ENCODE results near the gene GPHA2.

The GPHA2 gene

DNA sequence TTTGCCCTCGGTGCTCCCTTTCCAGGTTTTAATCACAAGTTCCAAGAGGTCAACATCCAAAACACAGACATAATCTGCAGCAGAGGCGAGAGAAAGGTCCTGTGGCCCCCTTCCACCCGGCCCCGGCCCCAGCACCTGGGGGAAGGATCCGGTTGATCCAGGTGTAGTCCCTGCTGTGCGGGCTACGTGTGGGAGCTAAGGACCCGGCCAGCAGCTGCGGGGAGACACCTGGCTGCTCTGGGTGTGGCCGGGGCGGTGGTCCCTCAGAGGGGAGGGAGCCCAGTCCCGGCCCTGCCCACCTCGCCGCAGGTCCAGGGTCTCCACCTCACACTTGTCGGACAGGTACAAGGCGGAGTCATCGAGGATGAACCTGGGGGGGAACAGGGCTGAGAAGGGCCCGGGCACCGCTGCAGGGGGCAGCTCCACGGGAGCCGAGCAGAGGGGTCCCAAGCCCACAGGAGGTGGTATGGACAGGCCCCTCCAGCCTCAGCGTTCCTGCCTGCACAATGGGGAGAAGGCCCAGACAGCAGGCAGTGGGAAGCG is 32.3 kb downstream of the GPHA2 start:
- no peaks in the 10 kb centered on the region for H3K27me3 ChIP-seq
- H3K4me1 ChIP-seq = no peaks in the 10 kb centered on the region
- H3K4me2 ChIP-seq = no peak overlapping the region
- no peak overlapping the region for H3K27ac ChIP-seq
- H3K9ac ChIP-seq = no peak overlapping the region
- H3K4me3 ChIP-seq = no peak overlapping the region
- TF ChIP-seq Cebpa-rat (IDR thresholded peaks at IDR 0.05) = no peak
- H4K20me1 ChIP-seq = no peaks in the 10 kb centered on the region
- H3K9me3 ChIP-seq = no peaks in the 10 kb centered on the region
- peaks cover 94% of the 10 kb centered on the region for H3K36me3 ChIP-seq

- H3K27ac ChIP-seq = no peak overlapping the region
- H4K20me1 ChIP-seq = no peaks in the 10 kb centered on the region
Measured at GRCh38 chr11:64902102-64902900, 33.4 kb downstream of the GPHA2 start.

DNA sequence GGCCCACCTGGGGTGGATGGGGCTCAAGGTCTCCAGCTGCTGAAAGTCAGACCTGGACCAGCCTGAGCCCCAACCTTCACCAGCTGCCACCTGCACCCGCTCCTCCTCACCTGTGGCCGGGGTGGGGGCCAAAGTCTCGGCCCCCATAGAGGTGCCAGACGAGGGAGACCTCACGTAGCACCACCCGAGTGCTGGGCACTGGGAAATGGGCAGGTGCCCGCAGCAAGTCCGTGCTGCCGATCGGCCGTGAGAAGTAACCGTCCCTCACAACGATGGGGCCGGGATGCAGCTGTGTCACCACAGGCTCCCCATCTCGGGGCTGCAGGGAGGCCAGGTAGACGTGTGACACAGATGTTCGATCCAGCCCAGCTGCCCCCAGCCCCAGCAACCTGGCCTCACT is 34.9 kb downstream of the GPHA2 start:
- Histone ChIP-seq H3K36me3 (peaks cover 94% of the 10 kb centered on the region), H3K9me3 (no peaks in the 10 kb centered on the region), H3K27ac (no peak overlapping the region), H3K4me2 (no peak overlapping the region), H3K4me3 (no peak overlapping the region), H3K4me1 (peaks cover 20% of the 10 kb centered on the region), H3K27me3 (no peaks in the 10 kb centered on the region), H3K9ac (no peak overlapping the region), H4K20me1 (no peaks in the 10 kb centered on the region)
- no peak for TF ChIP-seq Cebpa-rat (IDR thresholded peaks at IDR 0.05)

More at GRCh38 chr11:64902102-64902900, 33.4 kb downstream of the GPHA2 start:
- TF ChIP-seq Cebpa-rat (IDR thresholded peaks at IDR 0.05) = no peak
- Histone ChIP-seq H3K4me3 (no peak overlapping the region), H3K9me3 (no peaks in the 10 kb centered on the region), H3K36me3 (peaks cover 94% of the 10 kb centered on the region), H3K4me1 (peaks cover 6% of the 10 kb centered on the region), H3K9ac (no peak overlapping the region), H3K27me3 (no peaks in the 10 kb centered on the region), H3K4me2 (no peak overlapping the region)

GRCh38 chr11:64900263-64900678 is 35.4 kb downstream of the GPHA2 start:
- no peak overlapping the region for H3K9ac ChIP-seq
- H3K27me3 ChIP-seq = no peaks in the 10 kb centered on the region
- no peak overlapping the region for H3K4me2 ChIP-seq
- no peak overlapping the region for H3K27ac ChIP-seq
- peaks cover 20% of the 10 kb centered on the region for H3K4me1 ChIP-seq
- H3K4me3 ChIP-seq = no peak overlapping the region
- no peaks in the 10 kb centered on the region for H4K20me1 ChIP-seq
- peaks cover 94% of the 10 kb centered on the region for H3K36me3 ChIP-seq
- no peaks in the 10 kb centered on the region for H3K9me3 ChIP-seq
- TF ChIP-seq Cebpa-rat (IDR thresholded peaks at IDR 0.05) = no peak

- Histone ChIP-seq H3K27ac (no peak overlapping the region), H3K4me2 (no peak overlapping the region), H3K4me3 (no peak overlapping the region), H3K27me3 (no peaks in the 10 kb centered on the region), H3K9me3 (no peaks in the 10 kb centered on the region), H4K20me1 (no peaks in the 10 kb centered on the region), H3K4me1 (peaks cover 32% of the 10 kb centered on the region), H3K9ac (no peak overlapping the region), H3K36me3 (peaks cover 85% of the 10 kb centered on the region)
- no peak for TF ChIP-seq Cebpa-rat (IDR thresholded peaks at IDR 0.05)
Measured at GRCh38 chr11:64898541-64898940, 37.2 kb downstream of the GPHA2 start.

GRCh38 chr11:64898076-64898445 is 37.6 kb downstream of the GPHA2 start:
- Histone ChIP-seq H3K27me3 (no peaks in the 10 kb centered on the region), H3K9me3 (no peaks in the 10 kb centered on the region), H3K4me1 (peaks cover 37% of the 10 kb centered on the region), H3K9ac (no peak overlapping the region), H3K36me3 (peaks cover 80% of the 10 kb centered on the region), H3K4me3 (no peak overlapping the region), H3K4me2 (no peak overlapping the region), H3K27ac (no peak overlapping the region), H4K20me1 (no peaks in the 10 kb centered on the region)
- no peak for TF ChIP-seq Cebpa-rat (IDR thresholded peaks at IDR 0.05)

GRCh38 chr11:64897381-64898075 is 38.2 kb downstream of the GPHA2 start:
- Histone ChIP-seq H3K27me3 (no peaks in the 10 kb centered on the region), H3K27ac (0 out of 2 replicates have a peak overlapping the region, but pooled peaks have one; percentile 22), H3K9me3 (no peaks in the 10 kb centered on the region), H3K4me3 (no peak overlapping the region), H3K9ac (peak overlapping the region; percentile 4; the same call in 1 of the 2 replicates), H4K20me1 (no peaks in the 10 kb centered on the region), H3K36me3 (peaks cover 77% of the 10 kb centered on the region), H3K4me1 (peaks cover 43% of the 10 kb centered on the region), H3K4me2 (peak overlapping the region; percentile 36; the same call in 1 of the 2 replicates)
- TF ChIP-seq Cebpa-rat (IDR thresholded peaks at IDR 0.05) = no peak

GRCh38 chr11:64896448-64897022 is 39.2 kb downstream of the GPHA2 start:
- Histone ChIP-seq H3K9ac (0 out of 2 replicates have a peak overlapping the region, but pooled peaks have one; percentile 4), H3K36me3 (peaks cover 70% of the 10 kb centered on the region), H3K4me2 (peak overlapping the region; percentile 36; the same call in 1 of the 2 replicates), H3K27me3 (no peaks in the 10 kb centered on the region), H3K4me1 (peaks cover 53% of the 10 kb centered on the region), H3K27ac (peak overlapping the region; percentile 22; the same call in 1 of the 2 replicates), H3K9me3 (no peaks in the 10 kb centered on the region), H3K4me3 (no peak overlapping the region), H4K20me1 (no peaks in the 10 kb centered on the region)
- TF ChIP-seq Cebpa-rat (IDR thresholded peaks at IDR 0.05) = no peak

DNA sequence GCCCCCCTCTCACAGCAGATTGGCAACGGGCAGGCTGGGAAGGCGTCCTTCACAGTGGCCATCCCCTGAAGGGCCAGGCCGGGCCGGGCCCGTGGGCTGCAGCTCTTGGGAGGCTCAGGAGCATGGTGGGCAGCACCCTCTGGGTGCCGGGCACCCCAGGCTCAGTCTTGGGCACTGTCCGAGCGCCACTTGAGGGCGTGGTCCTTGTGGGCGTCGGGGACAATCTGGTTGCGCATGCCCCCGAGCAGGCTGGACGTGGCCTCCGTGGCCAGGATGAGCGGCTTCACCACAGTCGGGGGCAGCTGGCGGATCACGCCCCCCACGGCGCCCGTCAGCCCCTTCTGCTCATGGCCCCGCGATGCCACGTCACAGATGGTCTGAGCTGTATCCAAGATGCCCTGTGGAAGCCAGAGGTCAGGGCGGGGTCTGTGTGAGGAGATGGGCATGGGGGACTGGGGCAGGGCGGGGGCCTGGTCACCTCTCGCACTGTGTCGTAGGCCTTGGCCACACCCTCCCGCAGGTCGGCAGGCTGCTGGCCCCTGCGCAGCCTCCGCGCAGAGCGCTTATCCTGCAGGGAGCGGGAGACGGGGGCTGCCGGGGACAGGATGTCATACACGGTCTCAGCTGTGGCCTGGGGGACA is 40.8 kb downstream of the GPHA2 start:
- H3K9ac ChIP-seq = no peak overlapping the region
- H3K4me1 ChIP-seq = peaks cover 69% of the 10 kb centered on the region
- no peaks in the 10 kb centered on the region for H3K27me3 ChIP-seq
- H3K4me2 ChIP-seq = no peak overlapping the region
- H3K36me3 ChIP-seq = peaks cover 54% of the 10 kb centered on the region
- H4K20me1 ChIP-seq = no peaks in the 10 kb centered on the region
- no peak overlapping the region for H3K4me3 ChIP-seq
- H3K27ac ChIP-seq = no peak overlapping the region
- no peaks in the 10 kb centered on the region for H3K9me3 ChIP-seq
- no peak for TF ChIP-seq Cebpa-rat (IDR thresholded peaks at IDR 0.05)

Data from BLaER1 (cell line).